GM19468 (cell line): ENCODE data around the gene SF3B1.
"Not testable (repeated sequence)": the region's sequence is repeated elsewhere in the genome, so short reads cannot be mapped to it uniquely, and the experiment has no call there.

Experiments
- ATAC-seq: cut with Tn5 transposase; IDR thresholded peaks from one replicate; pipeline ENCODE4 v1.9.1; 2021; ENCODE audit warnings: mild to moderate bottlenecking, moderate library complexity, moderate number of reproducible peaks; ENCODE audit not compliant: unreplicated experiment; ENCODE audit errors: extremely low read depth

SF3B1 gene

DNA sequence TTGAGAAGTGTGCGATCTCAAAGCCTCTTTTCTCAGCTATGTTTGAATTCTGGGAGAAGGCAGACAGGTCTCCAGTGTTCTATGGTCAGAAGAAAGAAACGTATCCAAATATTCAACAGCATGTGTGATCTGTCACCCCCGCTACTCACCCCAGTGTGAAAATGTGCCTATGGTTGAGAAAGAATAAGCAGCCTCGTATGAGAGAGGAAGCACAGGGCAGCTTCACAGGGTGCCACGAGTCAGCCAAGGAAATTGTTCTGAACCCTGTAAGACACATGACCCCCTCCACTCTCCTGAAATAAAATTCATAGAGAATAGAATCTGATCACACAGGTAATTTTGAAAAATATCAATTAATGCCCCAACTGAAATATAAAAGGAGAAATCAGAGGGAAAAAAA is 8.0 kb upstream of the SF3B1 start:
- ATAC-seq: no peak

DNA sequence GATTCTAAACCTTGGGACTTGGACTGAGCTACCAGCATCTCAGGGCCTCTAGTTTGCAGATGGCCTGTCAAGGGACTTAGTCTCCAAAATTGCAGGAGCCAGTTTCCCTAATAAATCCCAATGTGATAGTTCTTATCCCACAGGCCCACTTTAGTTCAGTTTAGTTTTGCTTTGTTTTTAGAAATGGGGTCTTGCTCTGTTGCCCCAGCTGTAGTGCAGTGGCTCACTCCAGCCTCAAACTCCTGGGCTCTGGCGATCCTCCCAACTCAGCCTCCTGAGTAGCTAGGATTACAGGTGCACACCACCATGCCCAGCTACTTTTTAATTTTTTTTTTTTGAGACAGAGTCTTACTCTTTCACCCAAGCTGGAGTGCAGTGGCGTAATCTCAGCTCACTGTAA is 2.6 kb upstream of the SF3B1 start:
- ATAC-seq: no peak

DNA sequence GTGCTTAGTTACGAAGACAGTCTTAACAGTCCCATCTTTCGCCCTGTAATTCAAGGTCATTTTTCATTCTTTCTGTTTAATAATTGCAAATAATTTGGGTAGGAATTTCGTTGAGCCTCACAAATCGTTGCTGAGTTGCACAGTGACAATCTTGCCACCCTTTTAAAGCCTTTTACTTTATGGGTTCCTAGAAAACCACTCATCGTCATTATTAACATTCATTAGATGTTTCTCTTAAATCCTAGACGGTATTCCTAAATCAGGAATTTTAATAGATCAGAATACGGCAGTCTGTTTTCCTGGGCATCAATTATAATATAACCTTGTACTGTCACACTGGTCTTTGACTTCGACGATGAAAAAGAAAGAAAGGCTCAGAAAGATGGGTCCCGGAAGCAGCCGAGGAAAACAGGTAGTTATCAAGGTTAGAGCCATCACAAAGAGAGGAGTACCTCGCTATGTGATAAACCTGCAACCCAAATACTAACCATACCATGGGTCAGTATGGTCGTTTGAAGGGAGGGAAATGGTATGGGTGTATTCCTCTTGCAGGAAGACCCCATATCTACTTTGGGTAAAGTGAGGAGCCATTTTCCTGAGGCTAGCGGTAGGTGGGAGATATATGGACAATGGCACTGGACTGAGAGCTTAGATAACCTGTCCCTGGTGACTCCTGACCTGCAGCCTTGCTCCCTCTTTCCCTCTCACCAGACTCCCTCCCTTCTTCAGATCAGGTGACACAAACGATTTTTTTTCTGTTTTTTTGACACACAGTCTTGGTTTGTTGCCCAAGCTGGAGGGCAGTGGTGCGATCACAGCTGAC is 981 bp upstream of the SF3B1 start:
- no peak for ATAC-seq

DNA sequence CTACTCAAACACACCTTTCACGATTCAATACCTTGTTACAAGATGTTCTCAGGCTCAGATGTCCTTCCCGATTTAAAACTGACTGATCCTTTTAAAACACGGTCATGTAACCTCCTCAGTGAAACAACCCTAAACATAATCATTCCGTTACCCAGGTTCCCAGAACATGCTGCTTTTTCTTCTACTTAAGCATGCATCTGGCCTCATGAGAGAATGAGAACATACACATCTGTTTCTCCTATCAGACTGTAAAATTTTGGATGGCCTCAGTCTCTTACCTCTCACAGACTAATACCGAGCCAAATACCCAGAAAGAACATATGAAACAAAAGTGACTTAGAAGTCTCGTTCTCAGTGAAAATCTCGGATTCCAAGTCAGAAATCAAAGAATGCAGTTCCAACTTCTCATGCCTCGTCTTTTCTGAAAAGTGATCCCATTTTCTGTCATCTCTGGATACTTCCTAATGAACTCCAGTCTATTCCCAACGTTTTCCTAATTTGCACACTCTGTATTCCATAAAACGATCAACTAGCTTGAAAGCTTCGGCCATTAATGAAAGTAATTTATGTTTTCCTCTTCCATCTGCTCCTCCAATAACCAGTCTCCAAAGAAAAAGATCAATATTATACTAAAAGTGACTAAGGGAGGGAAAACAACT is 919 bp downstream of the SF3B1 start:
- no peak for ATAC-seq

DNA sequence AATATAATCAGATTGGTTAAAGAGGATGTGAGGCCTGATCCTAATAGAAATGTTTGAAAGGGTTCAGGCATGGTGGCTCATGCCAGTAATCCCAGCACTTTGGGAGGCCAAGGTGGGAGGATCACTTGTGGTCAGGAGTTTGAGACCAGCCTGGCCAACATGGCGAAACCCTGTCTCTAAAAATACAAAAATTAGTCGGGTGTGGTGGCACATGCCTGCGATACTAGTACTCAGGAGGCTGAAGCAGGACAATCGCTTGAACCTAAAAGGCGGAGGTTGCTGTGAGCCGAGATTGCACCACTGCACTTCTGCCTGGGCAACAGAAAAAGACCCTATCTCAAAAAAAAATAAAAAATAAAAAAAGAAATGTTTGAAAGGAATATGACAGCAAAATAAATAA is 2.3 kb downstream of the SF3B1 start:
- ATAC-seq: not testable (repeated sequence)

DNA sequence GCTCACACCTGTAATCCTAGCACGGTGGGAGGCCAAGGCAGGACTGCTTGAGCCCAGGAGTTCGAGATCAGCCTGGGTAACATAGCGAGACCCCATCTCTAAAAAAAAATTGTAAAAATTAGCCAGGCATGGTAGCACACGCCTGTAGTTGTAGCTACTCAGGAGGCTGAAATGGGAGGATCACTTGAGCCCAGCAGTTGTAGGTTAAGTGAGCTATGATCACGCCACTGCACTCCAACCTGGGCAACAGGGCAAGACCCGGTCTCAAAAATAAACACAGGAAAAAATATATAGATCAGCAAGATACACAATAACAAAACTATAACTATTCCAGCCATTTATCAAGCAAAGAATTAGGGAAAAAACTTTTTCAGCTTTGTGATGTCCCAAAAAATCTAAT is 3.0 kb downstream of the SF3B1 start:
- no peak for ATAC-seq

DNA sequence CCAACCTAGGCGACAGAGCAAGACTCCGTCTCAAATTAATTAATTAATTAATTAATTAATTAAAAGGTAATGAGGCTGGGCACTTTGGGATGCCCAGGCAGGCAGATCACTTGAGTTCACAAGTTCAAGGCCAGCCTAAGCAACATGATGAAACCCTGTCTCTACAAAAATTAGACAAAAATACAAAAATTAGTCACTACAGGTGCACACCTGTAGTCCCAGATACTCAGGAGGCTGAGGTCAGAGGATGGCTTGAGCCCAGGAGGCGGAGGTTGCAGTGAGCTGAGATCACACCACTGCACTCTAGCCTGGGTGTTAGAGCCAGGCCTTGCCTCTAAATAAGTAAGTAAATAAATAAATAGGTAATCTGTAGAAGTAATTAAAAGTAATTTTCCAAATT is 6.8 kb downstream of the SF3B1 start:
- ATAC-seq: no peak

DNA sequence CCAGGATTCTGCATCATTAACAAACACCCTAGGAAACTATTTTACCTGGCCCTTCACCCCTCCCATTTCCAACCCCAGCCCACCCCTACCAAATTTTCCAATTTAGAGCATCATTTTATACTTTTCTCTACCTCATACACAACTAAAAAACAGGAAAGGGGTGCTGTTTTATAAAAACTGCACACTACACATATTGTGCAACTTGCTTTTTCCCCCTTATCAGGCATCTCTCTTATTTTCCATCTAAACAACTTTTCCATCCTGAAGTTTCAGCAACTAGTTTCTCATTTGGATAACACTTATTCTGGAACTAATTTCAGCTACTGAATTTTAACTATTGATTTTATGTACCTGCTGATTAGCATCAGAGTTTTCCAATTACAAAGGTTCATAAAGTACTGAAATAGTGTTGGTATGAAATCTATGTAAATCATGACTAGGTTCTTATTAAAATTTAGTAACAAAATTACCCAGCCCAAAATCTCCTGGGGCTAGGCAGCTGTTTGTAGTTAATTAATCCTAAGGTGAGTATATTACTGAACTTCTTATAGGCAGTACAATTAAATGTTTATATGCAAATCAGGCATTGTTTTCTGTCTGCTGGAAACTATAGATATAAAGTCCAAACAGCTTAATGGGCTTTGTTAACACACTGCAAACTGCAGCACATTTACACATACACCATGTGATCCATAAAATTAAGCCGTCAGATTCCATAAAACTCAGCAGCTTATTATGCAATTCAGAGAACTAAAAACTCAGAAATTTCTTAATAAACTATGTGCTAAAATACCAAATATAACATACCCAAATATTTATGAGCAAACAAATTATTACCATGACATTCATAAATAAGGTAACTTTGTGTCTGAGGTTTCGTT is 7.9 kb downstream of the SF3B1 start:
- no peak for ATAC-seq

DNA sequence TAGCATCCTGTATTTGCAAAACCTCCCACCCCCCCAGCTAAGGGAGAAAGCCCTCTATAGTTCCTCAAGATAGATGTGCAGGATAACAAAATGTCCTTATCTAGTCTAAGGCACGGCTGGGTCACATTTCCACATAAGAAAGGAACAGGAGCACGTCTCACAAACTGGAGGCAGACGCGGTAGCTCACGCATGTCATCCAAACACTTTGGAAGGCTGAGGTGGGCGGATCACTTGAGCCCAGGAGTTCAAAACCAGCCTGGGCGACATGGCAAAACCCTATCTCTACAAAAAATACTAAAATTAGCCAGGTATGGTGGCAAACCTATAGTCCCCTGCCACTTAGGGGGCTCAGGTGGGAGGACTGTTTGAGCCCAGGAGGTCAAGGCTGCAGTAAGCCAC is 9.3 kb downstream of the SF3B1 start:
- ATAC-seq: no peak

DNA sequence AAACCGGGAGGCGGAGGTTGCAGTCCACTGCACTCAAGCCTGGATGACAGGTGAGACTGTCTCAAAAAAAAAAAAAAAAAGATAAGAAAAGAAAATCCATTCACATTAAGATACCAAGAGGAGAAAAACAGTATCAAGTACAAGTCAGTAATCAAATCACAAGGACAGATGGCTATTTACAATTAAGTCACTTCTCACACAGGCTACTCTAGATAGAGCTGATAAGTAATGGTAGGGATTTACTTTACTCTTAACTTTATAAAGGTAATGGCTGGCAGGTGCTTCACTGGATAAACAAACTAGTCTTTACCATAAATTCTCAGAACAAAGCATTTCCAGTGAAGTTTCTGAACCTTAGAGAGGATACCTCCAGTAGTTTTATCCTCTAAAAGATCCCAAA is 11.5 kb downstream of the SF3B1 start:
- ATAC-seq: no peak

DNA sequence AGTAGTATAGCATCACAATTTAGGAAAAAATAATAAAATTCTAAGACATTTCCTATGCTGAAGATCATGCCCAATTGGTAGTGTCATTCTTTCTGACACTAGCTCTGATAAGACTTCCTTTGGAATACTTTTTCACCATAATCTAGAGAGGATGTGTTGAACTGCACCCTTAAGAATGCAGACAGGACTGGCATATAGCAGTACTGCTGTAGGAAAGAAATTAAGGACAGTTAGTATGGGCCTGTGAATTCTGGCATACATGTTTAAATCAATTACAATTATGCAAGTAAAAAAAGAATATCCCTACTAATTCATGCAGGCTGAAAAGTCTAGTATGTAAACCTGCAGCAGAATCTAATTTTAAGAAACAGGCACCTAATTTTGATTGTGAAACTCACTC is 15.4 kb downstream of the SF3B1 start:
- no peak for ATAC-seq

DNA sequence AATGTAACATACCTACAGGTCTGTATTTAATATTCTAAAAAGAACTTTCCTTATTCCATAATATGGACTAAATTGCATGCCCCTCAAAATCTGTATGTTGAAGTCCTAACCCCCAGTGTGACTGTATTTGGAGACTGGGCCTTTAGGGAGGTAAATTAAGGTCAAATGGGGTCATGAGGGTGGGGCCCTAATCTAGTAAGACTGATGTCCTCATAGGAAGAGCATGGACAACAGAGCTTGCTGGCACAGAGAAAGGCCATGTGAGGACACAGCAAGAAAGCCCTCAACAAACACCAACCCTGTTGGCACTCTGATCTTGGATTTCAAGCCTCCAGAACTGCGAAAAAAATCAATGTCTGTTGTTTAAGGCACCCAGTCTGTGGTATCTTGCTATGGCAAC is 18.6 kb downstream of the SF3B1 start:
- ATAC-seq: no peak

DNA sequence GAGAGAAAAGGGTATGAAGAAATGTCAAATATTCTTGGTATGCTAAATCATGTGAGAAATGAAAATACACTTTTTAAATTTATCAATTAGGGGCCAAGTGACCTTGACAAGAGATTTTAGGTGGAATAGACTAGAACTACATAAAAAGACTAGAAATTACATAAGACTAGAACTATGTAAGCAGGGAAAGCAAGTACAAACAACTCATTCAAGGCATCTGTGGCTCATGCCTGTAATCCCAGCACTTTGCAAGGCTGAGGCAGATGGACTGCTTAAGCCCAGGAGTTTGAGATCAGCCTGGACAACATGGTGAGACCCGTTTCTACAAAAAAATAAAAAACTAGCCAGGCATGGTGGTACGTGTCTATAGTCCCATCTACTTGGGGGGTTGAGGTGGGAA is 20.3 kb downstream of the SF3B1 start:
- no peak for ATAC-seq

DNA sequence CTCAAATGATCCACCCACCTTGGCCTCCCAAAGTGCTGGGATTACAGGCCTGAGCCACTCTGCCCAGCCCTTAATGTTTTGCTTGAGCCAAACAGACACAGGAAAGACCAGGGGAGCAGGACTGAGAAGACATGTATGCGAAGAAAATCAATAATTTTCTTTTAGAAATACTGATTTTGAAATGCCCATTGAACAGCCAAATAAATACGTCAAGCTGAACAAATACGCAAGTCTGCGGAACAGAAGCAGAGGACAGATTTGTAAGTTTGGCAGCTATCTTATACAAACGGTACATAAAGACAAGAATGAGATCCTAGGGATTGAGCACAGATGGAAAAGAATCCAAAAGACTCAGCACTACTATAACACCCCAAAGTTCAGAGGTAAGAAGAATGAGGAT is 20.8 kb downstream of the SF3B1 start:
- no peak for ATAC-seq

DNA sequence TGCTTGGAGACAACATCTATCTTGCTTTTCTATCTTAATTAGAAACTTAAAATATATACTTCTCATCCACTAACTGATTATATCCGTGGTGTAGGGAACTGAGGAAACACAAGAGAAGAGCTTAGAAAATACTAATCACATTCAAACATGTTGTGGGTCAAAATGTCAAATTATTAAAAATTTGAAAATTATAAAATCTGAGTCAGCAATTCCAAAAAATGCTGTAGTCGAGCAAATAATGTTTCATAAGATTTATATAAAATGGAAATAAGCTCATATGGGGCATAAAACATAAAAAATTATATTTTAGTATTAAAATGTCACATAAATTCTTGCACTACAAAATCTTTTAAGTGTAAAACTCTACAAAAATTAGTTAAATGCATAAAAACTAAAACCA is 29.2 kb downstream of the SF3B1 start:
- no peak for ATAC-seq

DNA sequence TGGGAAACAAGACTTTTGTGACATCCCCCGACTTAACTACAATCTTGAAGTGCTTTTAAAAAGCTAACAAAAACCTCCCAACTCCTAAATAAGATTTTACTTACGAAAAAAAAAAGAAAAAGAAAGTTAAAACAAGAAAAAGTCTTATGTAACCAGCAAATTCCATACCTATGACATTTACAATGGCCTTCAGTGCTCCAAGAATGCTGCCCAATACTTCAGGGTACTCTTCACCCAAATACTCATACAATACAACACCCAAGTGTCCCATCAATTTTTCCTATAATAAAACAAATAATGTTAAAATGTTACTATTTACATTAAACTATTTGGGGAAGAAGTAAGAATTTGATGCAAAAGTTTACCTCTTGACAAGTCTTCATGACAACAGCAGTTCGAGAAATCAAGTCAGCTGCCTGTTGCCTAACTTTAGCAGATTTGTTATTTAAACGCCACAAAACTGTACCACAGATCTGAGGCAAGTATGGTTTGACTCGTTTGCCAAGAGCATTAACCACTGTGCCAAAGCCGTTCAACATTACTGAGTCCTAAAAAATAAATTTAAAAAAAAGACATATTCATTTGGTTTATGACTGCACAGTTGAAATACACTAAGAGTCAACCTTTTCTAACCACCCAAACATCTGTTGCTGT is 34.8 kb downstream of the SF3B1 start:
- no peak for ATAC-seq

DNA sequence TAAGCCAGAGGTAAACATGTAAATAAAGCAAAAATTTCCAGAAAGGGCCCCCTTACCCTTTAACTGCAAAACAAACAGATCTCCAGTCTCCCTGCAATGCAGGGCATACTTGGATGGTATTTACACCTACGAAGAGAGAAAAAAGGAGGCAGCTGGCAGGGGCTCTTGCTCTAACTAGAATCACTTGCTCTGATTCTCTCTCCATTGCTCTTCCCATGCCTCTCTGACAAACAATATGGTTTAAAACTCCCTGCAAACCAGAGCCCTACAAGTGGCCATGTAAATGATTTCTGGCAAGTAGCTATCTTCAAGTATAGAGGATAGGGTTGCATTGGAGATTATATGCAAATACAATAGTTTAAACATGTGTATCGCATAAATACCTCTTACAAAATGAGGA is 35.9 kb downstream of the SF3B1 start:
- no peak for ATAC-seq

DNA sequence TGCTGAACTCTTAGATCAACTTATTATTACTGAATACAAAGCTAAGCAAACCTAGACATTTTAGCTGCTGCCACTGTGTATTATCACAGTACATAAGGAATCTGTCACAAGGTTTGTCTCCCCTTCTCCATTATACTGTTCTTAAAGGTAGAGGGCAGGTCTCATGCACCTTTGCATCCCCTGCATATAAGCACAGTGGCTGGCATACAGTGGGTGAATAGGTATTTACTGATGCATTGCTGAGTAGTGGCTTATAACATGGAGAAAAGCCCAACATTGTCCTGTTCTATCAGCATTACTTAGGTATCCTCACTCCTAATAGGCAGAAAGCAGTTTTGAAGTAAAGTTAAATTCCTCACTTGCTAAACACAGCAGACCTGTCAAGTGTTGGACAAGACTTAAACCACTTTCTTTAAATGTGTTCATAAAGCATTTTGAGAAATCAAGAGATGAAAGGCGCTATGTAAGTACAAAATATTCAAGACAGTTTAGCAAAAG is 43.6 kb downstream of the SF3B1 start:
- no peak for ATAC-seq

DNA sequence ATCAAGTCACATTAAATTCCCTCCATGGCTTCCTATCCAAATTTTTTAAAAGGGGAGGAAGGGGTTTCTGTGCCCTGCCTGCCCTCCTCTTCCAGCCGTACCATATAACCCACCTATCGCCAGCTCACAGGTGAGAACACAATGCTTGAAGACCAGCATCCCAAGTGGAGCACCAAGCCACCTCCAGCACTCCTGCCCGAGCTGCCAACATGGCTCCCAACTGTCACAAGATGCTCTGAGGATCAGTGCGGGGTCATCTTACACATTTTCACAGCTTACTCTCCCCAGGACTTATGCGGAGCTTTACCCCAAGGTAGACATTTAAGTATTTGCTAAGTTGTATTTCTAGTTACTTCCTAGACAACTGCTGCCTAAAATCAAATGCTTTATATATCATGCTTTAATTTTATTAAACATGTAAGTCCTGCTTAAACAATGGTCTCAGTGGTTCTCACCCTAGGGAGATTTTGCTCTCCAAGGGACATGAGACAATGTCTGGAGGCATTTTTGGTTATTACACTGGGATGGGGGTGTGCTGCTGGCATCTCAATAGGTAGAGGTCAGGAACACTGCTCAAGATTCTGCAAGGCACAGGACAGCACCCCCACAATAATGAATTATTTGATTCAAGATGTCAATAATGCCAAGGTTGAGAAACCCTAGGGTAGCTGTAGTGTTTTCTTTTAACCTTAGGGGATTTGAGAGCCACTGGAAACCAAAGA is 45.8 kb downstream of the SF3B1 start:
- no peak for ATAC-seq

DNA sequence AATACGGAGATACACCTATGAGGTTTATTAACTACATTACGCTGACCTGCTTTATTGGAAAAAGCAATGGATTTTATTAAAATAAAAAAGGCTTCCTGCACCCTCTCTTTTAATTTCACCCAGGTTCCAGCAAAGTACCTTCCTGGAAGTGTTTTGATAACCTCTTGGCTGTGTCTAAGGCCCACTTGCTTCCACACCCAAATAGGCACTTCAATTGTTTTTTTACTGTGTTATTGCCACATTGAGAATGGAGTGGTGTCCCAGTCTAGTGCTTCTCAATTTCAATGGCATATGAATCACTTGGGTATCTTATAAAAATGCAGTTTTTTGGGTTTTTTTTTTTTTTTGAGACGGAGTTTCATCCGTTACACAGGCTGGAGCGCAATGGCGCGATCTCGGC is 47.6 kb downstream of the SF3B1 start:
- ATAC-seq: no peak
